GM19035 (cell line): ENCODE measurements around the gene SEZ6.
A peak's percentile ranks its signal among the peaks of the same experiment; 100 is the strongest.
"Not testable (repeated sequence)": the region's sequence is repeated elsewhere in the genome, so short reads cannot be mapped to it uniquely, and the experiment has no call there.

Experiments used
- ATAC-seq: cut with Tn5 transposase; IDR thresholded peaks from one replicate; pipeline ENCODE4 v1.9.1; 2021; ENCODE audit not compliant: unreplicated experiment

The SEZ6 gene

GRCh38 chr17:28940142-28940541, 65.7 kb downstream of the SEZ6 start:
- ATAC-seq, result no peak

DNA sequence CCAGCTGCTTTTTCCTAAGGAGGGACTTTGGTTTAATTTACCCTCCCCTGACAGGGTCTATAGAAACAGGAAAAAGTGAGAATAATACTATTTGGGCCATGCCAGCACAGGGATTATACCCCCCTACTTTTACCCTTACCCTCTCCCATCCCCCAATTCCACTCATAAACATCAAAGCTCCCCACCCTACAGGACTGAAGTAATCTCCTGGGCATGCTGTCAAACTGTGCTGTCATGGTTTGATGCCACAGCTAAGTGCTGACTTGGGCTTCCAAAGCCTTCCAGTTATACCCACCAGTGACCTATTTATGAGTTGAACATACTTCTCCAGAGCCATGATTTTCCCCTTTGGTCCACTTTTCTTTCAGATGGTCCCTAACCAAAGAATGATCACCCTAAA, 67.3 kb downstream of the SEZ6 start:
- ATAC-seq, result no peak

- ATAC-seq, result no peak
These were observed 68.6 kb downstream of the SEZ6 start for GRCh38 chr17:28937044-28937729.

- no peak for ATAC-seq
These were observed 69.9 kb downstream of the SEZ6 start for GRCh38 chr17:28935744-28936460.

- ATAC-seq, result not testable (repeated sequence)
These were observed 71.3 kb downstream of the SEZ6 start for GRCh38 chr17:28934508-28934907.

GRCh38 chr17:28929787-28930186, 76.0 kb downstream of the SEZ6 start:
- ATAC-seq, result no peak

DNA sequence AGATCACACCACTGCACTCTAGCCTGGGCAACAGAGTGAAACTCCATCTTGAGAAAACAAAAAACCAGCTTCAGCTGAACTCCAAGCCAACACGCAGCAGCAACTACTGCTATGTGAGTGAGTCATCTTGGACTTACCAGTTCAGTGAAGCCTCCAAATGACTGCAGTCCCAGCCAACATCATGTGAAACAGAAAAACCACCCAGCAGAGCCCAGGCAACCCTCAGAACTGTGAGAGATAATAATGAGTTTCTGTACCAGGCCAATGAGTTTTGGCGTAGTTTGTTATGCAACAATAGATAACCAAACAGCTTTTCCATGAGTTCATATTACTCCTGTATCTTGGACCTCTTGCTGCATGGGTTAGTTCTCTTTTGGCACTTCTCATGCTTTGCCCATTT, 77.8 kb downstream of the SEZ6 start:
- no peak for ATAC-seq

DNA sequence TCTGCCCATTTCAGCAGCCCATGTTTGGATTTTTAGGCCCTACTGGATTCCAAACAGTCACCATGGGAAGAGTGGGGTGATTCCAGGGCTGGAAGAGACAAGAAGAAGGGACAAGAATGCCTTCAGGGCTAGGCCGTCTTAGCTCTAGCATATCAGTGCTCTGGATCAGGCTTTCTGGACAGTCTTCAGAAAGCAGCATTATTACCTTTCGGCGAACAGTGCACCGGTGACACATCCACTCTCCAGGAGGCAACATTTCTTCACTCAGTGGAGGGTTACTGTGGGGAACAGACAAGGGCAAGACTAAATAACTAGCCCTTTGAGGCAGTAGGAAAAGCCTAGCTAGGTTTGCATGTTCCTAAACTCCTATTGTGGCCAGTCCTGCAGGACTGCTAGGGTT, 79.0 kb downstream of the SEZ6 start:
- ATAC-seq, result no peak

GRCh38 chr17:28926366-28926765, 79.5 kb downstream of the SEZ6 start:
- no peak for ATAC-seq

DNA sequence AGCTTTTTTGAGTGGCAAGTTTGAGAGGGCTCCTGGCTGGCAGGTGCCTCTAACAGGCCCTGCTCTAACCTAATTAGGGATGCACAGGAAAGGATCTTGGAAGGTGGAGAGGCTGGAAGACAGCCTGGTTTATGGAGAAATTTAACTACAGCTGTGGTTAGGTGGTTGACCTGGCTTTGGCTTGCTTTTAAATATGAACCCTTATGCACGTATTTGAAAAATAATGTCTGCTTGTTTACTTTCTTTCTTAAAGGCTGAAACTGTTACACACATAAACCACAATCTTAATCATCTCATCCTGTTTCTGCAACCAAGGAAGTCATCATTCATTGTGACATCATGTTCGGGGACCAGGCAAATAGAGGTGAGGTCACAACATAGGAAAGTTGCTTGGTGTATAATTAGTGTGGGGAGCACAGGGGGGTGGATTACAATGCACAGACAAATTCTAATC, 79.9 kb downstream of the SEZ6 start:
- peak; percentile 77 for ATAC-seq

DNA sequence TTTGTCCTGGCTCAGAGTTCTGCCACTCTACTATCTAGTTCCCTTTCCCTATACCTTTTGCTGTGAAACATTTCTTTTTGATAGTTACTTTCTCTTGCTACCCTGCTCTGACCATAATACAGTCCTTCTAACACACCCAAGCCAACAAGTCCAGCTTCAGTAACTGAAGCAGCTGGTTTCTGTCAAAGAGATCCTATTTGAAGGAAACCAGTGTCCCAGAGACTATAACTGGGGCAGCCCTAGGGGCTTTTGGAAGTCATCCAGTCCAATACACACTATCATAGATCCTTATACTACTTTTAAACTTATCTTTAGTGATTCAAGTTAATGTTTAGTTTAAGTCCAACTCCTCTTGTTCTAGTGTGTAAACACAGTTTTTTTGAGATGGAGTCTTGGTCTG, 85.6 kb downstream of the SEZ6 start:
- no peak for ATAC-seq

- no peak for ATAC-seq
These were observed 87.5 kb downstream of the SEZ6 start for GRCh38 chr17:28918295-28918694.

- no peak for ATAC-seq
These were observed 88.4 kb downstream of the SEZ6 start for GRCh38 chr17:28917465-28917864.

- ATAC-seq, result no peak
These were observed 88.8 kb downstream of the SEZ6 start for GRCh38 chr17:28917029-28917428.

DNA sequence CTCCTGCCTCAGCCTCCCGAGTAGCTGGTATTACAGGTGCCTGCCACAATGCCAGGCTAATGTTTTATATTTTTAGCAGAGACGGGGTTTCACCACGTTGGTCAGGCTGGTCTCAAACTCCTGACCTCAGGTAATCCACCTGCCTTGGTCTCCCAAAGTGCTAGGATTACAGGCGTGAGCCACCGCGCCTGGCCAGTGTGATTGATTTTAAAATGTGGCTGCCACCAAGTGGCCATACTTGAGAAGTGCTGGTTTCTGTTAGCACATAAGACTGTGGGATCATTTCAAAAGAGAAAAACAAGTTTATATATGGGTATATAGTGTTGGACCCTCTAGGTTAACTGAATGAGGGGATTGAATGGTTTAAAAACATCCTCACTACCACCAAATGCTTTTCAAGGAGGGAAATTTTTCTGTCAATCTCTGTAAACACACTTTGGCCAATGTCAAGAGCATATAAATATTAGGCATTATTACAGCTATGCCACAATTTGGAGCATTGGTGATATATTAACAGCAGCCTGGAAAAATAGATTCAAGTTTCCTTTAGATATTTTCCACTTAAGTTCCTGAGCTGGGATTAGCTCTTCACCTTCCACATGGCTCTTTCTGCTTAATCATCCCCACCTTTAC, 89.4 kb downstream of the SEZ6 start:
- no peak for ATAC-seq

- no peak for ATAC-seq
These were observed 92.9 kb downstream of the SEZ6 start for GRCh38 chr17:28912938-28913333.

DNA sequence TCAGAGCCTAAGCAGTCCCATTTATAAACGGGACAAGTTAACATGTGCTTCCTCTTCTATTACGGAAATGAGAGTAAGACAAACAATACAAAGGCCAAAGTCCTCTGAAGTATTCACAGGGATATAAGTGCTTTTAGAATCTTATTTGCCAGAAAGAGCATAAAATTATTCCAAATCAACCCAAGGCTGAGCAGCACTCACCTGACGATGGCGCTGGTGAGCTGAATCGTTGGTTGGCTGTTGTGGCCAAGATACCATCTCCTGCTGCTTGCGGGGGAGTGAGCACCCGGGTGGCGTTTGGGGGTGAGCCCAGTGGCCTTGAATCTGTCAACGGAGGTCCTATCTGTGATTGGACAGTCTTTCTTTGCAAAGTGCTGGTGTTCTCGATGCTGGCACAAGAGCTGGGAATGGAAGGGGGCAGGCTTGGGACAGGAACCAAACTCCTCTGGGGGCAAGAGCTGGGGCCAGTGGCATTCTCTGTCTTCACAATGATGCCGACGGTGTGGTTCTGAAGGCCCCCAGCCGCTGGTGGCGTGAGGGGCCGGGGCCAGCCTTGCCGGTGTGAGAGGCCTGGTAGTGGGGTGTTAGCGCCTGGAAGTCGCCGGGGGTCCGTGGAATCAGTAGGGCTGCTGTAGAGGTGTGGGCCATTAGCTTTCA, 93.4 kb downstream of the SEZ6 start:
- no peak for ATAC-seq

DNA sequence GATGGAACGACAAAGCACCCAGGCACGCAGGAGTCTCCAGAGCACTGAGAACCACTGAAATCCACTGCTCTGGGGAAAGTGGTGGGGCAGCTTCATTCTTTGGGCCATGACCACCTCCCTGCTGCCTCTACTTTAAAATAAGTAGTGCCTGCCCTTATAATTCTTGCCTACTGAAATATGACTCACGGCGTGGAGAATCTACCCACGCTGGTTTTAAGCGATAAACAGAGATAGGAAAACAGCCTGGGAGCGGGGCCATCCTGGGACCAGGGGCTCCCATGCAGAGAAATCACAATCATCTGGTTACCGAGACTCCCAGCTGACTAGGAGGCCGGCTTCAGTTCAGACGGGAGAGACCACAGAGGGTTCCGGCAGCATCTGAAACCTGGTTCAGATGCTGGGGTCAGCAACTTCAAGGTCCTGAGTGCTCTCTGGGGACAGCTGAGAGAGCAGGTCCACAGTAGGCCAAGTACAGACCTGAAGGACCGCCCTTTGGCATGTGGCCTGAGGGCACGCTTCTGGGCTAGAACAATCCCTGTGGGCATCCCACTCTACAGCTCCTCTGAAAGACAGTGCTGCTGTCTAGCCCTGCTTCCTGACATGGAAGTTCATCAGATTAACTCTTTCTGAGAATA, 94.3 kb downstream of the SEZ6 start:
- ATAC-seq, result no peak

- no peak for ATAC-seq
These were observed 95.3 kb downstream of the SEZ6 start for GRCh38 chr17:28910534-28910933.

- ATAC-seq, result no peak
These were observed 97.1 kb downstream of the SEZ6 start for GRCh38 chr17:28908640-28909167.
